Measurements from ENCODE around the gene DIDO1. TPM values are rescaled to one million over a fixed set of nuclear protein-coding genes. Genes with fewer than 3 reads are reported as not detected.

The DIDO1 gene
- total and polyA plus RNA-seq, 2 of the 13 experiments (the other 11 are each of a cell fraction or from before 2014, with no cell fraction given), result 75.0 to 75.1 TPM

DNA sequence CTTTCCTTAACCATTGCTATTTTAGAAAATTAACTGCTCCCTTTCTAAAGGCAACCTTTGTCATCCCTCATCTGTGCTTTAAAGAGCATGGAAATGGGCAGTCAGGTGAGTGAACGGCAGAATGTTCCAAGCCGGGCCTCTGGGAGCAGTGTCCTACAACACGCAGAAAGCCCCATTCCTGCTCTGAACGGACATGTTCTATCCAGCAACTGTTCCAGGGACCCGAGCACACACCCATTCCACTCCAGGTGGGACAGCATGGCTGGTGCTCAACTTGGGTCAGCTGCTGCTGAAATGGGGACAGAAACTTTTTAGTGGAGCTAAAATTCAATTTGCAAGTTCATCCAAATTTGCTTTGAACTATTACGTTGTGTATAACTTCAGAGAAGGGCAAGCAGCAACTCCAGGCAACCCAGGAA lies 26.7 kb downstream of the DIDO1 start (continued):
- TF ChIP-seq, protein P1, sequence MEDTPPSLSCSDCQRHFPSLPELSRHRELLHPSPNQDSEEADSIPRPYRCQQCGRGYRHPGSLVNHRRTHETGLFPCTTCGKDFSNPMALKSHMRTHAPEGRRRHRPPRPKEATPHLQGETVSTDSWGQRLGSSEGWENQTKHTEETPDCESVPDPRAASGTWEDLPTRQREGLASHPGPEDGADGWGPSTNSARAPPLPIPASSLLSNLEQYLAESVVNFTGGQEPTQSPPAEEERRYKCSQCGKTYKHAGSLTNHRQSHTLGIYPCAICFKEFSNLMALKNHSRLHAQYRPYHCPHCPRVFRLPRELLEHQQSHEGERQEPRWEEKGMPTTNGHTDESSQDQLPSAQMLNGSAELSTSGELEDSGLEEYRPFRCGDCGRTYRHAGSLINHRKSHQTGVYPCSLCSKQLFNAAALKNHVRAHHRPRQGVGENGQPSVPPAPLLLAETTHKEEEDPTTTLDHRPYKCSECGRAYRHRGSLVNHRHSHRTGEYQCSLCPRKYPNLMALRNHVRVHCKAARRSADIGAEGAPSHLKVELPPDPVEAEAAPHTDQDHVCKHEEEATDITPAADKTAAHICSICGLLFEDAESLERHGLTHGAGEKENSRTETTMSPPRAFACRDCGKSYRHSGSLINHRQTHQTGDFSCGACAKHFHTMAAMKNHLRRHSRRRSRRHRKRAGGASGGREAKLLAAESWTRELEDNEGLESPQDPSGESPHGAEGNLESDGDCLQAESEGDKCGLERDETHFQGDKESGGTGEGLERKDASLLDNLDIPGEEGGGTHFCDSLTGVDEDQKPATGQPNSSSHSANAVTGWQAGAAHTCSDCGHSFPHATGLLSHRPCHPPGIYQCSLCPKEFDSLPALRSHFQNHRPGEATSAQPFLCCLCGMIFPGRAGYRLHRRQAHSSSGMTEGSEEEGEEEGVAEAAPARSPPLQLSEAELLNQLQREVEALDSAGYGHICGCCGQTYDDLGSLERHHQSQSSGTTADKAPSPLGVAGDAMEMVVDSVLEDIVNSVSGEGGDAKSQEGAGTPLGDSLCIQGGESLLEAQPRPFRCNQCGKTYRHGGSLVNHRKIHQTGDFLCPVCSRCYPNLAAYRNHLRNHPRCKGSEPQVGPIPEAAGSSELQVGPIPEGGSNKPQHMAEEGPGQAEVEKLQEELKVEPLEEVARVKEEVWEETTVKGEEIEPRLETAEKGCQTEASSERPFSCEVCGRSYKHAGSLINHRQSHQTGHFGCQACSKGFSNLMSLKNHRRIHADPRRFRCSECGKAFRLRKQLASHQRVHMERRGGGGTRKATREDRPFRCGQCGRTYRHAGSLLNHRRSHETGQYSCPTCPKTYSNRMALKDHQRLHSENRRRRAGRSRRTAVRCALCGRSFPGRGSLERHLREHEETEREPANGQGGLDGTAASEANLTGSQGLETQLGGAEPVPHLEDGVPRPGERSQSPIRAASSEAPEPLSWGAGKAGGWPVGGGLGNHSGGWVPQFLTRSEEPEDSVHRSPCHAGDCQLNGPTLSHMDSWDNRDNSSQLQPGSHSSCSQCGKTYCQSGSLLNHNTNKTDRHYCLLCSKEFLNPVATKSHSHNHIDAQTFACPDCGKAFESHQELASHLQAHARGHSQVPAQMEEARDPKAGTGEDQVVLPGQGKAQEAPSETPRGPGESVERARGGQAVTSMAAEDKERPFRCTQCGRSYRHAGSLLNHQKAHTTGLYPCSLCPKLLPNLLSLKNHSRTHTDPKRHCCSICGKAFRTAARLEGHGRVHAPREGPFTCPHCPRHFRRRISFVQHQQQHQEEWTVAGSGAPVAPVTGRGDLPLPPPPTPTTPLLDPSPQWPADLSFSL (CRISPR knock-in tag; IDR thresholded peaks at IDR 0.05), result no peak
- TF ChIP-seq ZBTB14 (CRISPR knock-in tag; IDR thresholded peaks at IDR 0.05) (no peak), RBAK (CRISPR knock-in tag; IDR thresholded peaks at IDR 0.05) (no peak), PREB (CRISPR knock-in tag; IDR thresholded peaks at IDR 0.05) (no peak), GFI1 (CRISPR knock-in tag; IDR thresholded peaks at IDR 0.05; ENCODE audit: borderline replicate concordance) (0 out of 2 replicates have a peak, but pooled peaks have one; percentile 43), CCDC6 (CRISPR knock-in tag; IDR thresholded peaks at IDR 0.05) (no peak; the same call in 1 of the 2 replicates), MBD4 (IDR thresholded peaks at IDR 0.05; ENCODE audit: borderline replicate concordance, low read length) (peak; percentile 92), POLR2AphosphoS2 (IDR thresholded peaks at IDR 0.05; ENCODE audit: low read depth, low read length) (no peak), RARG (CRISPR knock-in tag; IDR thresholded peaks at IDR 0.05; ENCODE audit: low read depth) (no peak), KDM4B (CRISPR knock-in tag; IDR thresholded peaks at IDR 0.05) (no peak), ZNF790 (CRISPR knock-in tag; IDR thresholded peaks at IDR 0.05; ENCODE audit: borderline replicate concordance) (no peak), MEIS1 (CRISPR knock-in tag; IDR thresholded peaks at IDR 0.05; ENCODE audit: borderline replicate concordance) (no peak), GABPA (IDR thresholded peaks at IDR 0.05; ENCODE audit: low read depth, low read length) (no peak), GABPA (CRISPR knock-in tag; IDR thresholded peaks at IDR 0.05; ENCODE audit: low read depth) (no peak), CEBPG (CRISPR knock-in tag; IDR thresholded peaks at IDR 0.05) (peak; percentile 4; the same call in 1 of the 2 replicates), ZNF746 (CRISPR knock-in tag; IDR thresholded peaks at IDR 0.05) (no peak)
- TF ChIP-seq, protein P2, sequence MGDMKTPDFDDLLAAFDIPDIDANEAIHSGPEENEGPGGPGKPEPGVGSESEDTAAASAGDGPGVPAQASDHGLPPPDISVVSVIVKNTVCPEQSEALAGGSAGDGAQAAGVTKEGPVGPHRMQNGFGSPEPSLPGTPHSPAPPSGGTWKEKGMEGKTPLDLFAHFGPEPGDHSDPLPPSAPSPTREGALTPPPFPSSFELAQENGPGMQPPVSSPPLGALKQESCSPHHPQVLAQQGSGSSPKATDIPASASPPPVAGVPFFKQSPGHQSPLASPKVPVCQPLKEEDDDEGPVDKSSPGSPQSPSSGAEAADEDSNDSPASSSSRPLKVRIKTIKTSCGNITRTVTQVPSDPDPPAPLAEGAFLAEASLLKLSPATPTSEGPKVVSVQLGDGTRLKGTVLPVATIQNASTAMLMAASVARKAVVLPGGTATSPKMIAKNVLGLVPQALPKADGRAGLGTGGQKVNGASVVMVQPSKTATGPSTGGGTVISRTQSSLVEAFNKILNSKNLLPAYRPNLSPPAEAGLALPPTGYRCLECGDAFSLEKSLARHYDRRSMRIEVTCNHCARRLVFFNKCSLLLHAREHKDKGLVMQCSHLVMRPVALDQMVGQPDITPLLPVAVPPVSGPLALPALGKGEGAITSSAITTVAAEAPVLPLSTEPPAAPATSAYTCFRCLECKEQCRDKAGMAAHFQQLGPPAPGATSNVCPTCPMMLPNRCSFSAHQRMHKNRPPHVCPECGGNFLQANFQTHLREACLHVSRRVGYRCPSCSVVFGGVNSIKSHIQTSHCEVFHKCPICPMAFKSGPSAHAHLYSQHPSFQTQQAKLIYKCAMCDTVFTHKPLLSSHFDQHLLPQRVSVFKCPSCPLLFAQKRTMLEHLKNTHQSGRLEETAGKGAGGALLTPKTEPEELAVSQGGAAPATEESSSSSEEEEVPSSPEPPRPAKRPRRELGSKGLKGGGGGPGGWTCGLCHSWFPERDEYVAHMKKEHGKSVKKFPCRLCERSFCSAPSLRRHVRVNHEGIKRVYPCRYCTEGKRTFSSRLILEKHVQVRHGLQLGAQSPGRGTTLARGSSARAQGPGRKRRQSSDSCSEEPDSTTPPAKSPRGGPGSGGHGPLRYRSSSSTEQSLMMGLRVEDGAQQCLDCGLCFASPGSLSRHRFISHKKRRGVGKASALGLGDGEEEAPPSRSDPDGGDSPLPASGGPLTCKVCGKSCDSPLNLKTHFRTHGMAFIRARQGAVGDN (CRISPR knock-in tag; IDR thresholded peaks at IDR 0.05), result no peak

Data from HepG2 (cell line).